Stimulated activated naive B cell treated with anti-CD40 and anti-IgM and Interleukin-4, amounts not matched to agents 10 μg/mL and 1 μg/mL and 100 μg/mL, for 72 hours (primary cell): ENCODE data around the gene KRCC1.

Experiments used
- ATAC-seq, 2 donors: fragments of 150-1000 bp; cut with Tn5 transposase; replicated peaks; 2 replicates each; pipeline ENCODE4 v1.10.0; 2021; ENCODE audit warnings: moderate library complexity in 1 of 2
- DNase-seq: peaks from one replicate; pipeline ENCODE4 v3.0.0; 2021
- H3K27ac Mint-ChIP-seq: one replicate; pipeline ENCODE4 v1.8.0; 2022; ENCODE audit warnings: mild to moderate bottlenecking, mixed read lengths
- H3K27me3 Mint-ChIP-seq, 2 donors: one replicate each; pipeline ENCODE4 v1.8.0; 2022; ENCODE audit warnings: mixed read lengths in 2 of 2
- H3K36me3 Mint-ChIP-seq, 2 donors: one replicate each; pipeline ENCODE4 v1.8.0; 2022; ENCODE audit warnings: mixed read lengths in 2 of 2, mild to moderate bottlenecking in 1 of 2
- H3K4me1 Mint-ChIP-seq, 2 donors: one replicate each; pipeline ENCODE4 v1.8.0; 2022; ENCODE audit warnings: mixed read lengths in 2 of 2, mild to moderate bottlenecking in 1 of 2
- H3K4me3 Mint-ChIP-seq, 2 donors: one replicate each; pipeline ENCODE4 v1.8.0; 2022; ENCODE audit warnings: mild to moderate bottlenecking in 2 of 2, mixed read lengths in 2 of 2, moderate library complexity in 1 of 2
- H3K9me3 Mint-ChIP-seq, 2 donors: one replicate each; pipeline ENCODE4 v1.8.0; 2022; ENCODE audit warnings: mixed read lengths in 2 of 2, mild to moderate bottlenecking in 1 of 2

Gene KRCC1

DNA sequence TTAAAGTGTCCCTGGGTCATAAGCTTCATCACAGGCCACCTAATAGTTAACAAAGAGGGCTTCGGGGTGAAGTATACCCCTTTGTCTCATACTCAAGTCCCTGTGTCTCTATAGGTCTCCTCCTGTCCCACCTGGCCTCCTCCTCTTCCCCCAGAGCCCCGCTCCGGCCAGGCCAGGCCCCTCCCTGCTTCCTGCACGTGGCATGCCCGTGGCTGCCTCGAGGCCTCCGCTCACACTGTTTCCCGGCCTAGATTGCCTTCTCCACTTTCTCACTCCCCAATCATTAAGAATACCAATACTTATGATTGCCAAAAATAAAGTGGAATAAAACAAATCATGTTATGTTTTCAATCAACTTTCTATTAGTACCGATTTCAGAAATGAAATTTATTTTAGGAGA, 30.8 kb upstream of the KRCC1 start:
- no peak overlapping the region for H3K4me3 Mint-ChIP-seq
- H3K36me3 Mint-ChIP-seq = no peaks in the 10 kb centered on the region
- H3K27ac Mint-ChIP-seq = no peak overlapping the region
- peaks cover 11 to 18% of the 10 kb centered on the region in 2 donors for H3K4me1 Mint-ChIP-seq
- no peak for DNase-seq
- H3K9me3 Mint-ChIP-seq = no peaks in the 10 kb centered on the region
- H3K27me3 Mint-ChIP-seq = peaks cover 0 to 5% of the 10 kb centered on the region in 2 donors
- no peak for ATAC-seq

DNA sequence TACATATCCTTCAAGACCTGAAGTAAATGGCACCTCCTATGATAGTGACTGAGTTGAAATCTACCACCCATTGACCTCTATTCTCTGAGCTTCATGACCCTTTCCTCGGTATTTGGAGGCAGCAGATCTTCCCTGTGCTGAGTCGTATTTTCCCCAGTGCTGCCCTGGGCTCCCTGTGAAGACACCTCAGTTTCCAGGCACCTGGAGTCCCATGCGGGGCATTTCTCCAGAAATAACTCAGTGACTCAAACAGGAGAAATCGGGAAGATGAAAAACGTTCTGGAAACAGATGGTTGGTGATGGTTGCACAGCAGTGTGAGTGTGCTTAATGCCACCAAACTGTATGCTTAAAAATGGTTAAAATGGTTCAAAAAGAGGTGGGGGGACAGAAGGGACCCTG, 30.0 kb upstream of the KRCC1 start:
- Mint-ChIP-seq H3K27ac (no peak overlapping the region), H3K4me1 (peaks cover 6 to 10% of the 10 kb centered on the region in 2 donors), H3K36me3 (no peaks in the 10 kb centered on the region), H3K27me3 (peaks cover 0 to 5% of the 10 kb centered on the region in 2 donors), H3K4me3 (no peak overlapping the region), H3K9me3 (no peaks in the 10 kb centered on the region)
- ATAC-seq (no peak), DNase-seq (no peak)

DNA sequence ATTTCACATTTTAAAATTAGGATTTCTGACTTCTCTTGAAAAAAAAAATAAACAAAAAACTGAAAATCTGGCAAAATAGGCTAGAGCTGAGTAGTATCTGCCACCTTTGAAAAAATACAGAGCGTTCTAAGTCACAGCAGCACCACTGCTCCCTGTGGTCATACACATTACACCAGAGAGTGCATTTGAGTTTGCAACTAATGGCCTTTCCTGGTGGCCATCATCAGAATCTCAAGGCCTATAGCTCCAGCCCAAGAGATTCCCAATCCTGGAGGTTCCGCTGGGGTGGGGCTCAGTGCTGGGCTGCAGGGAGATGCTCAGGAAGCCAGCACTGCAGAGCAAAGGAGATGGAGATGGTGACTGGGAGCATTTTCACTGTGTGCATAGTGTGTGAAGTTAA, 29.5 kb upstream of the KRCC1 start:
- Mint-ChIP-seq H3K9me3 (no peaks in the 10 kb centered on the region), H3K27ac (no peak overlapping the region), H3K36me3 (no peaks in the 10 kb centered on the region), H3K4me1 (peaks cover 3 to 5% of the 10 kb centered on the region in 2 donors), H3K4me3 (no peak overlapping the region), H3K27me3 (peaks cover 0 to 5% of the 10 kb centered on the region in 2 donors)
- no peak for DNase-seq
- ATAC-seq = no peak

DNA sequence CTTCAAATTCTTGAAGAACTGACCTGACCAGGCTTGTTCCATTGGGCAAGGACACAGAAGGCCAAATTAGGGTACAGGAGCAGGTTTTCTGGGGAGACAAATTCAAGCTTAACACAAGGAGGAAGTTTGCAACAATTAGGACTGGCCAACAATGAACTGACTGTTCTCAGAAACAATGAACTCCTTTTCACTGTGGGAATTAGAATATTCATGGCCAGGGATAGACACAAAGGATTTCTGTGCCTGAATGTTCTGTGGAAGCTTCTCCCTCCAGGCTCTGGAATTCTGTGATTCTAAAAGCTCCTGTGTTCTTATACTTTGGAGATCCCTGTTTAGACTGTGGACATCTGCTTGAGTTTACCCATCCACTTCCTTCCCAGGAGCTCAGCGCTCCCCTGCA, 27.2 kb upstream of the KRCC1 start:
- ATAC-seq (no peak), DNase-seq (no peak)
- Mint-ChIP-seq H3K4me1 (no peaks in the 10 kb centered on the region), H3K27me3 (peaks cover 0 to 5% of the 10 kb centered on the region in 2 donors), H3K36me3 (no peaks in the 10 kb centered on the region), H3K9me3 (no peaks in the 10 kb centered on the region), H3K4me3 (no peak overlapping the region), H3K27ac (no peak overlapping the region)

DNA sequence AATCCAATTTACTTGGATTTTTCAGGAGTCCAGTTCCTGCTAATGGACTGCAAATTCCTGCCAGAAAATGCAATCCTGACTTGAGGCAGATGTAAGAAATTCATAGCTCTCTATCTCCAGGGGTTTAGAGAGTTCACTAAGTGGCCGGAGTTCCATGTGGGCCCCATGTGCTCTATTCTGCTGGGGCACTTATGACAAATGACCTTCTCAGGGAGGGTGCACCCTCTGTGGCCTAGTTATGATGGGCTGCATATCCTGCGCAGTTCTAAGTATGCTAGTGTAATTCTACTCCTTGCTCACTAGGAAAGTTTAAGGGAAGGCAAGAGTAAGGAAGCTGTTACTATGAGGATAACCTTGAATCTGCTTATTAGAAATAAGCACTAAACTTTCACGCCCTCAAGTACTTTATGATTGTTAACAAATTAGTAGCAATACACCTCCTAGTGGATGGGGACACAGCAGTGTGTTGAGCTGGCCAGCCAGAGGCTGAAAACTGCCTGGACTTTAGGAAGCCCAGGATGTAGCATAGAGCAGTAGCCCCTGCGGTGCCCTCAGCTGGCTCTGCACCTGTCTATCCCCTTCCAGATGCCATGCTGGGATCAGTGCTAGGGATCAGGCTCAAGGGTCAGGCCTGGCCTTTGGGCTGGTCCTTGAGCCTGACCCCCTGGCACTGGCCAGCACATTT, 26.5 kb upstream of the KRCC1 start:
- no peaks in the 10 kb centered on the region for H3K9me3 Mint-ChIP-seq
- no peaks in the 10 kb centered on the region for H3K36me3 Mint-ChIP-seq
- no peaks in the 10 kb centered on the region for H3K4me1 Mint-ChIP-seq
- peaks cover 0 to 5% of the 10 kb centered on the region in 2 donors for H3K27me3 Mint-ChIP-seq
- no peak for DNase-seq
- no peak overlapping the region for H3K27ac Mint-ChIP-seq
- H3K4me3 Mint-ChIP-seq = no peak overlapping the region
- no peak for ATAC-seq

DNA sequence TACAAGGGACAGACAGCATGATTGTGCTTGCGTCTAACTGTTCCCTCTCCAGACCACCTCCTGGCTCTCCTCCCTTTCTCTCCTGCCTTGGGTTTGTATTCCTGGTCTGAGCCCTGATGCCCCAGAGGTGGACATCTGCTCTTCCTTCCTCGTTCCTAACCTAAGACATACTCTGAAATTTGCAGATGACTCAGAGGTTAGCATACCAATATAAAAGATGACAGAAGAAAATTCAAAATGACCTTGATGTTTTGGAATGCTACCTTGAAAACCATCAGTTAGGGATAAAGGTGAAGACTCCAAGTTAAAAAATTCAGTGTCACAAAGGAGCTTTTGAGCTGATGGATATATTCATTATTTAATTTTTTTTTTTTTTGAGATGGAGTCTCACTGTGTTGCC, 25.0 kb upstream of the KRCC1 start:
- Mint-ChIP-seq H3K27me3 (peaks cover 0 to 9% of the 10 kb centered on the region in 2 donors), H3K9me3 (no peaks in the 10 kb centered on the region), H3K27ac (no peak overlapping the region), H3K4me1 (no peaks in the 10 kb centered on the region), H3K4me3 (no peak overlapping the region), H3K36me3 (no peaks in the 10 kb centered on the region)
- ATAC-seq = no peak
- no peak for DNase-seq

DNA sequence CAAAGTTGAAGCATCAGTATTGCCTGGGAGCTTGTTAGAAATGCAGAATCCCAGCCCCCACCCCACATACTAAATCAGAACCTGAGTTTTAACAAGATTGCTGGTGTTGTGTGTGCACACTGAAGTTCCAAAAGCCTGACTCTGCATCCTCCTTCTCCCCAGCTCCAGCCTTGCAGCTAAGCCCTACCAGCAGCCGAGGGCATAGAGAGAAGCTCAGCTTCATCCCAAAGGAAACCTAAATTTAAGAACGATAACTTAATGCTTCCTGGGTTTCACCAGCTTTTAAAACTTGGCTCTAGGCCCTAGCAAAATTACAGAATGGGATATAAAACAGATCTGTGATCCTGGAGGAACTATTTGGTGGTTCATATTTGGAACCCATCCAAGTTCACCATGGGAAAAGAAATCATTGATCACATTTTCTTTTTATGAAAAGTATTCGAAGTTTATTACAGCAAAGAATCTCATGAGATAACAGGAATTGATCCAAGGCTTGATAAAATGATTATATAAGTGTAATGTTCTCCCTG, 23.1 kb upstream of the KRCC1 start:
- ATAC-seq = no peak
- peaks cover 2 to 4% of the 10 kb centered on the region in 2 donors for H3K9me3 Mint-ChIP-seq
- peaks cover 0 to 9% of the 10 kb centered on the region in 2 donors for H3K27me3 Mint-ChIP-seq
- H3K27ac Mint-ChIP-seq = no peak overlapping the region
- H3K4me3 Mint-ChIP-seq = no peak overlapping the region
- H3K4me1 Mint-ChIP-seq = no peaks in the 10 kb centered on the region
- DNase-seq = no peak
- no peaks in the 10 kb centered on the region for H3K36me3 Mint-ChIP-seq

DNA sequence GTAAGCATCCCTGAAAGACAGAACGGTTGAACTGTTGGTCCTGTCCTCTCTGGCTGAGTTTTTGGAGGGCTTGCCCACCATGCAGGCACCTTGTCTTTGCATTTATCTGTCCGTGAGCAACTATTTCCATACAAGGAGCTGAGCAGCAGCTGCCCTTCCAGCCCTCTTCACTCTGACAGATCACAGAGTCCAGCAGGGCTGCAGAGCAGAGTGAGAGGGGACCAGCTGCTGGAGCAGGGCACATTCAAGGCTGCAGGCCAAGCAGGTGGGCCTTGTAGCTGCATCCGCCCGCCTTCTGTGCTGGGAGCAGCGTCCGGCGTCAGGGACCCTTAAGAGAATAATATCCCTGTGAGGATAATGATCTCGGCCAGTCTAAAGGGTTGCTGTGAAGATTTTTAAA, 21.5 kb upstream of the KRCC1 start:
- H3K27ac Mint-ChIP-seq = no peak overlapping the region

DNA sequence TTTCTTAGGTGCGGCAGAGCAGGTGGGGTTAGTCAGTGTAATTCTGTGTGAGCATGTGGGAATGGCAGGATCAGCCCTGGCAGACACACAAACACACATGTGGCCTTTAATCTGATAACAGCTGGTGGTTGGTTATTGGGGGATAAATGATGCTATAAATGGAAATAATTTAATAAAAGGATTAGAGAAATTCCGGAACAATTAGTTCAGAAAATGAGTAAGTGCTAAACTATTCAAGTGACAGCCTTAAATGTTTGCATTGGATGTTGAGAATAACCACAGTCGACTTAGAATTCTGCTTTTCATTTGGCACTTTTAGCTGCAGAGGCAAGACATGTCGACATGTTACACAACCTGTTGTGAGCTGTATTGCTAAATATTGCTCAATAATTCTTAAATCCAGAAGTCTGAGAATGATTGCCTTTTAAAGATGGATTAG, 19.3 kb upstream of the KRCC1 start:
- H3K4me1 Mint-ChIP-seq = no peaks in the 10 kb centered on the region
- no peaks in the 10 kb centered on the region for H3K36me3 Mint-ChIP-seq
- H3K9me3 Mint-ChIP-seq = peaks cover 2 to 4% of the 10 kb centered on the region in 2 donors
- ATAC-seq (no peak), DNase-seq (no peak)
- no peak overlapping the region for H3K27ac Mint-ChIP-seq
- no peak overlapping the region for H3K4me3 Mint-ChIP-seq
- H3K27me3 Mint-ChIP-seq = peaks cover 0 to 5% of the 10 kb centered on the region in 2 donors

More for the DNA sequence above, 21.5 kb upstream of the KRCC1 start:
- ATAC-seq = no peak
- DNase-seq = no peak
- peaks cover 0 to 5% of the 10 kb centered on the region in 2 donors for H3K27me3 Mint-ChIP-seq
- H3K4me3 Mint-ChIP-seq = no peak overlapping the region
- peaks cover 2 to 4% of the 10 kb centered on the region in 2 donors for H3K9me3 Mint-ChIP-seq
- H3K4me1 Mint-ChIP-seq = no peaks in the 10 kb centered on the region
- no peaks in the 10 kb centered on the region for H3K36me3 Mint-ChIP-seq

DNA sequence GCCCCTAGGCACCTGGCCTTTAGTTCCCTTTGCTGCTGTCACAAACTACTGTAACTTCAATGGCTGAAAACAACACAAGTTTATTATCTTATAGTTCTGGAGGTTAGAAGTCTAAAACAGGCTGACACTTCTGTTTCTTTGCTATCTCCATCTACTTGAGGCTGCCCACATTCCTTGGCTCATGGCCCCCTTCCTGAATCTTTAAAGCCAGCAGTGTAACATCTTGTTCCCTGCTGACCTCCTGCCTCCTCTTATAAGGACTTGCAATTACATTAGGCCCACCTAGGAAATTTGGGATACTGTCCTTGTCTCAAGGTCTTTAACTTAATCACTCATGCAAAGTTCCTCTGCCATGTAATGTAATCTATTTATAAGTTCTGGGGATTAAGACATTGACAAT, 18.6 kb upstream of the KRCC1 start:
- no peak for ATAC-seq
- H3K9me3 Mint-ChIP-seq = peaks cover 2 to 4% of the 10 kb centered on the region in 2 donors
- no peak for DNase-seq
- H3K4me1 Mint-ChIP-seq = no peaks in the 10 kb centered on the region
- no peak overlapping the region for H3K4me3 Mint-ChIP-seq
- H3K36me3 Mint-ChIP-seq = no peaks in the 10 kb centered on the region
- H3K27me3 Mint-ChIP-seq = peaks cover 0 to 5% of the 10 kb centered on the region in 2 donors
- no peak overlapping the region for H3K27ac Mint-ChIP-seq

DNA sequence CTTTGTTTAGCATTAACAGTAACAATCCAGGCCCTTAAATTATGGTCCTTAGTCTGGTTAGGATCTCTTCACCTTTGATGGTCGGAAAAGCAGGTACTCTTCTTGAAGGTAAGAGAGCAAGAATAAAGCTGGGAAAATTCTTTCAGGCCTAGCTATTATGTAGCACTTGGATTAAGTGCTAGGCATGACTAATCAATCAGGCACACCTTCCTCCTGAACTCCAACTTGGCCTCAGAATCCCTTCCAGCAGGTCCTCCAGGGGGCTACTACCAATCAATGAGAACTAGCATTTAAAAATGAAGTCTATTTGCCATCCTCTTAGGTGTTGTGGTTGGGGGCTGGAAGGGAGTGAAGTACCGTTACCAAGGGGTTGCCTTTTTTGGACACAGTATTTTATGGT, 15.8 kb upstream of the KRCC1 start:
- Mint-ChIP-seq H3K4me3 (no peak overlapping the region), H3K36me3 (no peaks in the 10 kb centered on the region), H3K9me3 (peaks cover 2 to 4% of the 10 kb centered on the region in 2 donors), H3K4me1 (no peaks in the 10 kb centered on the region), H3K27me3 (peaks cover 0 to 5% of the 10 kb centered on the region in 2 donors), H3K27ac (peak overlapping the region; percentile 31)
- ATAC-seq = no peak
- no peak for DNase-seq

DNA sequence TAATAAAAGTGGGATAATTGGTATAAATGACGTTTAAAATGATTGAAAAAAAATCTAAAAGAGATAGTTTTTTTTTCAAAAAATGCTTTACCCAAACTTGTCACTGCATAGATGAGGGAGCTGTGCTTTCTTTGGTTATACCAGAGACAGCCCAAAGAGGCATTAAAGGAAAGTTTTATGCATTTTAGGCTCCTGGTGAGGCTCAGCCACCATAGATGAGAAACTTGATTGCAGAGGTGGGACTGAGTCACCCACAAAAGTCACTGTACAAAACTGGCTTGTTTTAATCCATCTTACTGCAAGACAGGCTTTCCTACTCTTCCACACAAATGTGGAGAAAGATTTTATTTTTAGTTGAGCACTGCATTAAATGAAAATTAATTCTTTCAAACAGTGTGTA, 14.5 kb upstream of the KRCC1 start:
- no peaks in the 10 kb centered on the region for H3K4me1 Mint-ChIP-seq
- H3K36me3 Mint-ChIP-seq = no peaks in the 10 kb centered on the region
- no peak for DNase-seq
- ATAC-seq = no peak
- no peaks in the 10 kb centered on the region for H3K27me3 Mint-ChIP-seq
- H3K4me3 Mint-ChIP-seq = no peak overlapping the region
- no peak overlapping the region for H3K27ac Mint-ChIP-seq
- H3K9me3 Mint-ChIP-seq = peaks cover 2 to 4% of the 10 kb centered on the region in 2 donors

DNA sequence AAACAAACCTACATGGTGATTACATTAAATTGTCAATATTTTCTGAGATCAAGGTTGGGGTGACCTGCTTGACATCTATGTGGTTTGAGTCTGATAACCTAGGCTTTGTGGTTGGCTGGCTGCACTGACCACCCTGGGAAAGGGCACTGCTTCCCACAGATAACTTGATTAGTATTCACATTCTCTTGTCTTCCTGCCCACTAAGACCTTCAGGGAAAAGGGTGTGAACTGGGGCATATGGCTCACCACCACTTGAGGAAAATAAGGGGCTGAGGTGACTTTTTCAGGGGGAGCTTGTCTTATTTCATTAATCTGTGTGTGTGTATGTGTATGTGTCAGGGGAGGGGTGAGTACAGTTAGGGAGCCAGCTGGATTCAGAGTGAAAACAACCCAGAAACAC, 13.5 kb upstream of the KRCC1 start:
- H3K9me3 Mint-ChIP-seq = peaks cover under 1 to 2% of the 10 kb centered on the region in 2 donors
- DNase-seq (no peak), ATAC-seq (no peak)
- H3K27me3 Mint-ChIP-seq = no peaks in the 10 kb centered on the region
- H3K27ac Mint-ChIP-seq = no peak overlapping the region
- no peak overlapping the region for H3K4me3 Mint-ChIP-seq
- H3K36me3 Mint-ChIP-seq = no peaks in the 10 kb centered on the region
- H3K4me1 Mint-ChIP-seq = no peaks in the 10 kb centered on the region

DNA sequence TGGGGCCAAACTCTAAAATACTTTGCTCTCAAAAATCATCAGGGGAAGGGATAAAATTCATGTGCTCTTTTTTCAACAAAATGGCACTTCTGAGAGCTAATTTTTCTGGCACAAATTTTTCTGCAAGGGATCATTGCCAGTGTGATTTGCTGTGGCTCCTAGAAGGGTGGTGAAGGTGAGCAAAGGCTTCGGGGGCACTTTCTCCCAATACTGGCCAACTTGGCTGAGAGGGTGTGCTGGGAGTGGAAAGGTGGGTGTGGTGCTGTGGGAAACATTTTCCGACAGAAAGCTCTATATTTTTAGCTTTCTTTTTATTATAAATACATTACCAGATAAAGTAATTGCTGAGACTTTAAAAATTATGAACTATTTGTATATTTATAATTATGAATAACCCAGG, 12.5 kb upstream of the KRCC1 start:
- Mint-ChIP-seq H3K36me3 (no peaks in the 10 kb centered on the region), H3K9me3 (no peaks in the 10 kb centered on the region), H3K4me3 (no peak overlapping the region), H3K4me1 (no peaks in the 10 kb centered on the region), H3K27ac (no peak overlapping the region), H3K27me3 (no peaks in the 10 kb centered on the region)
- DNase-seq (no peak), ATAC-seq (no peak)

DNA sequence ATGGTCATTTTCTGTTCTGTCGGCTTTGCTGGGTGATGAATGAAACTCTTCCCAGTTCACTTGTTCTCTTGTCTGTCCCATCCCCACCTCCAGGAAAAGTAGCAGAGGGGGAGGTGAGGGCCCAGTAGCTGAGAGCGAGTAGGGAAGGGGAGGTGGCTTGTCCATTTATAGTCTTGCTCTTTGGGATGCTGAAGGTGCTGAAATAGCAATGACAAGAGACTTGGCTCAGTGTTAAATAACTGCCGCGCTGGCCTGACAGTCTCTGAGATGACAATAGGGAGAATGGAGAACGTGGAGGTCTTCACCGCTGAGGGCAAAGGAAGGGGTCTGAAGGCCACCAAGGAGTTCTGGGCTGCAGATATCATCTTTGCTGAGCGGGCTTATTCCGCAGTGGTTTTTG, 12.0 kb upstream of the KRCC1 start, which contains the start of gene SMYD1:
Gene SMYD1, plus strand, starts transcription at position 228 of the 400 bp plus-strand sequence. Its CDS starts 40 bp downstream, at position 268.
- Mint-ChIP-seq H3K27me3 (no peaks in the 10 kb centered on the region), H3K9me3 (no peaks in the 10 kb centered on the region), H3K36me3 (no peaks in the 10 kb centered on the region), H3K4me1 (no peaks in the 10 kb centered on the region), H3K4me3 (no peak within 1 kb of the TSS), H3K27ac (no peak within 1 kb of the TSS)
- ATAC-seq (no peak), DNase-seq (no peak)
